Effector memory CD8-positive, alpha-beta T cell (primary cell): ENCODE data around the gene RBMS1.
"Not testable (repeated sequence)": the region's sequence is repeated elsewhere in the genome, so short reads cannot be mapped to it uniquely, and the experiment has no call there.

Experiments used
- ATAC-seq: fragments of 150-1000 bp; cut with Tn5 transposase; replicated peaks from 2 replicates; pipeline ENCODE4 v1.10.0; 2021; ENCODE audit warnings: mild to moderate bottlenecking, moderate library complexity
- DNase-seq, 3 experiments: peaks; one replicate each; pipeline ENCODE4 v3.0.0; 2021
- H3K27ac Mint-ChIP-seq, 2 donors: one replicate each; pipeline ENCODE4 v1.8.0; 2022; ENCODE audit warnings: mild to moderate bottlenecking in 2 of 2, mixed read lengths in 2 of 2, moderate library complexity in 2 of 2
- H3K27me3 Mint-ChIP-seq, 2 donors: one replicate each; pipeline ENCODE4 v1.8.0; 2022; ENCODE audit warnings: mixed read lengths in 2 of 2
- H3K36me3 Mint-ChIP-seq: one replicate; pipeline ENCODE4 v1.8.0; 2022; ENCODE audit warnings: mild to moderate bottlenecking, moderate library complexity, mixed read lengths; ENCODE audit not compliant: insufficient read depth
- H3K4me1 Mint-ChIP-seq, 2 donors: one replicate each; pipeline ENCODE4 v1.8.0; 2022; ENCODE audit warnings: low read depth in 2 of 2, mixed read lengths in 2 of 2
- H3K4me3 Mint-ChIP-seq, 2 donors: one replicate each; pipeline ENCODE4 v1.8.0; 2022; ENCODE audit warnings: mild to moderate bottlenecking in 2 of 2, mixed read lengths in 2 of 2, moderate library complexity in 2 of 2
- H3K9me3 Mint-ChIP-seq, 2 donors: one replicate each; pipeline ENCODE4 v1.8.0; 2022; ENCODE audit warnings: mixed read lengths in 2 of 2

The RBMS1 gene

DNA sequence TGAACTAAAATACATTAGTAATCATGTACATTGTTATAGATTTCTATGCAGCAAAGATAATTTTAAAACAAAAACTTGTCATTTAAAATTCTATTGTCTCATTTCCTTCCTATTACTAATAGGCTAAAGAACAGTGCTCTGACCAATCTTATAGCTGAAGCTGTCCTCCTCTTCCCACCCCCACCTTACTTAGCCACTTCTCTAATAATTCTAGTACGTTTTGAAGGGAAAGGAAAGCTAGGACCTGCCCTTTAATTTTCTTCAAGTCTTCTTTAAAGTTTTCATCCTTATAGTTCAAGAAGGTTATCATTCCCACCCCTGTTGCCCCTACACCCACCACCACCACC lies 121.6 kb downstream of the RBMS1 start:
- H3K27ac Mint-ChIP-seq = peak overlapping the region; percentile 13 to 76
- no peaks in the 10 kb centered on the region for H3K27me3 Mint-ChIP-seq
- H3K36me3 Mint-ChIP-seq = peaks cover 5% of the 10 kb centered on the region
- H3K4me1 Mint-ChIP-seq = peaks cover 69 to 78% of the 10 kb centered on the region in 2 donors
- peak overlapping the region; percentile 10 to 59 for H3K4me3 Mint-ChIP-seq
- no peak for DNase-seq
- ATAC-seq = no peak
- no peaks in the 10 kb centered on the region for H3K9me3 Mint-ChIP-seq

DNA sequence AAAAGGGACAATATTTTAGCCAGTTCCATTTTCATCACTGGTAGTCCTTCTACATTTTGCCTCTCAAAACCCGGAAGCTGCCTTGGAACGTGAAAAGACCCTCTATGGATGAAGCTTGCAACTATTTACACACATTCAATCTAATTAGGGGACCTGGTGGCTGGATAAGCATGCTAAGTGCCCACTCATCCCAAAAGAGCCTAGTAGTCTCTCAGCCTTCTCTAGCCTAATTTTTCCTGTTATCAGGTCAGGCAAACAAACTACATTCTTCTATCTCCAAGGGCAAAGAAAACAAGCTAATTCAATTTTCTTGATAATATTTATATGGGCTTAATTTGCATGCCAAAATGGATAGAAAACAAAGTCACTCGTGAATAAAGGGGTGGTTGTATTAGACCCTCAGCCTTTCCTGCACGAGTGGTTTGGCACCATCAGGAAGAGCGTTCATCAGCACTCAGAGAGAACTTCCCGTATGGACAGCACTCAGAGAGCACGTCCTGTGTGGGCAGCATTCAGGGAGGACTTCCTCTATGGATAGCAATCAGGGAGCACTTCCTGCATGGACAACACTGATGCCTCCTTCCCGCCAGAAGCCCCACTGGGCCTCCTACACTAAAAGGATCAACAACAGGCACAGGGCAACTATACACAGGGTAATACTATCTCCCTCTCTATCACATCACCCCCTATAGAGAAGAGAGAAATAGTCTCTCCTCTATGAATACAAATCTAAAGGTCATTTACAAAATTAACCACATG lies 122.2 kb downstream of the RBMS1 start:
- Mint-ChIP-seq H3K27me3 (no peaks in the 10 kb centered on the region), H3K4me1 (peaks cover 66 to 75% of the 10 kb centered on the region in 2 donors), H3K9me3 (no peaks in the 10 kb centered on the region), H3K36me3 (peaks cover 10% of the 10 kb centered on the region), H3K27ac (peak overlapping the region in 1 of 2 donors; percentile 76), H3K4me3 (peak overlapping the region; percentile 10 to 59)
- ATAC-seq (no peak), DNase-seq (no peak)

DNA sequence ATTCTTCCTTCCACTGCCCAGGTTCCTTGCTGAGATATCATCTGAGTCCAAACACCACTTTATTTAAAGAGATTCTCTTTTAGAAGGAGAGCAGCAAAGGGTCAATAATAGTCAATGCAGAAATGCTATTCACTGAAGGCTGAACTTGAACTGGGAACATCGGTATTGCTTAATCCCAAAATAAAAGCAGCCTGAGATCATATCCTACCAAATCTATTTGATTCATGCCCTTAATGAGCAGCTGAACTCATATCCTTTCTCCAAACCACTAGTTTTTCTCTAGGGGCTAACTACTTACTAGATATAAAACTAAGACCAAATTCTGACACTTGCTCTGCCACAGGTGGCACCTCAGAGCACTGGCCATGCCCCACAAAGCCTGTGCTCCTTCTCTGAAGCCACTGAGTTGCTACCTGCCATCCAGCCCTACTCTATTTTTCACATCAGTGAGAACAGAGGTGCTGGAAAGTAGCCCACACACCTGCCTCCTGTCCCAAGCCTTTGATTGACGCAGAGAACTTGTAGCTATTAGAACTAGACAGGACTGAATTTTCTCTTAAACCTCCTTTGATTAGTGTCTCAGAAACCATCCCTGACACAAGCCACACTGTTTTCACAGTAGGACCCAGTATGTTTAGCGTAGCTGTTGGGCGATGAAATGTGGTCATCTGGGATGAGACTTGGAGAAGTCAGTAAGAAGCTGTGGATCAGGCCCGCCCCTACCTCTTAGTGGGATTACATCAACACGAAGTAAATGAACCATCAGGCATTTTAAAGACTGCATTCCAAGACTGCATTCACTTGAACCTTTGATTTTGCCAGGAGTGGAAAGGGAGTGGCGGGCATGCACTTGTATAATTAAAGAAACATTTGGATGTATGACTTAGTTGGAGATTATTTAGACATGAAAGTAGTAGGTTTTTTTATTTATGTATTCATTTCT lies 124.3 kb downstream of the RBMS1 start:
- Mint-ChIP-seq H3K36me3 (peaks cover 30% of the 10 kb centered on the region), H3K27me3 (no peaks in the 10 kb centered on the region), H3K4me3 (peak overlapping the region; percentile 52 to 65), H3K4me1 (peaks cover 68 to 77% of the 10 kb centered on the region in 2 donors), H3K9me3 (no peaks in the 10 kb centered on the region), H3K27ac (peak overlapping the region; percentile 63 to 66)
- ATAC-seq (peak; percentile 28), DNase-seq (no peak)

- DNase-seq (no peak), ATAC-seq (peak; percentile 69)
- peaks cover 63 to 75% of the 10 kb centered on the region in 2 donors for H3K4me1 Mint-ChIP-seq
Measured at GRCh38 chr2:160367887-160368286, 125.7 kb downstream of the RBMS1 start.

DNA sequence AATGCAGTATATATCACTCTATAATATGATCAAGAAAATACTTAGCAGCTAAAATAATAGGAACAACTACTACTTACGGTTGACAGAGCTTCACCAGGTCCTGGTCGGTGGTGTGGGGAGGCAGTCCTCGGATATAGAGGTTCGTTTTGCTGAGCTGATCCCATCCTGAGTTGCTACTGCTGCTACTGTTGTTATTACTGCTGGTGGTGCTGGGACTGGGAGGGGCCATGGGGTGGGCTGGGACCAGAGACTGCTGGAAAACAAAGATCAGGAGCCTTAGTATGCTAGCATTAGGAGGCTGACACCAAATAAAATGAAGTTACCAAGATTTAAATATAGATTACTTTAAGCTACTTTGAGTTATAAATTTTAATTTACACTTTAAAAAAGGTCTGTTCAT lies 126.5 kb downstream of the RBMS1 start:
- not testable (repeated sequence) for H3K4me3 Mint-ChIP-seq, H3K27ac Mint-ChIP-seq, H3K9me3 Mint-ChIP-seq, ATAC-seq, DNase-seq, H3K27me3 Mint-ChIP-seq
- Mint-ChIP-seq H3K4me1 (peaks cover 59 to 72% of the 10 kb centered on the region in 2 donors), H3K36me3 (peaks cover 37% of the 10 kb centered on the region)

More at GRCh38 chr2:160367887-160368286, 125.7 kb downstream of the RBMS1 start:
- H3K9me3 Mint-ChIP-seq = no peaks in the 10 kb centered on the region
- H3K4me3 Mint-ChIP-seq = peak overlapping the region; percentile 52 to 65
- no peaks in the 10 kb centered on the region for H3K27me3 Mint-ChIP-seq
- H3K27ac Mint-ChIP-seq = peak overlapping the region in 1 of 2 donors; percentile 17
- peaks cover 37% of the 10 kb centered on the region for H3K36me3 Mint-ChIP-seq

DNA sequence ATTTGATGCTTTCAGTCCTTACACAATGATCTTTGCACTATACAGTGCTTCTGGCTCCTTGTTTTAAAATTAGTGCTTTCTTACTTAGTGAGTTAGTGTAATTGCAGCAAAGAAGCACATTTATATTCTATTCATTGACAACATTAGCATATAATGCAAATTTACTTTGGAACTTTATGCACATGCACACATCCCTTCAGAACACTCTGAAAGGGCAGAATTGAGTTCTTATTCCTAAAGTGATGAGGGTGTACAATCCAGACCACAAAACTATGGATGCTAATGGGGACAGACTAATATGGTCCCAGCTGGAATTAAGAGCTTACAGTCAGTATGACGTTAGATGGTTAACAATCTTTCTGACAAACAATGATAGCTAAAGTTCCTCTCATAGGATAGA lies 127.1 kb downstream of the RBMS1 start:
- H3K36me3 Mint-ChIP-seq = peaks cover 37% of the 10 kb centered on the region
- H3K4me1 Mint-ChIP-seq = peaks cover 55 to 69% of the 10 kb centered on the region in 2 donors
- no peak for ATAC-seq
- H3K4me3 Mint-ChIP-seq = no peak overlapping the region
- H3K27ac Mint-ChIP-seq = no peak overlapping the region
- no peaks in the 10 kb centered on the region for H3K27me3 Mint-ChIP-seq
- no peaks in the 10 kb centered on the region for H3K9me3 Mint-ChIP-seq
- no peak for DNase-seq

- no peaks in the 10 kb centered on the region for H3K9me3 Mint-ChIP-seq
- peak overlapping the region in 1 of 2 donors; percentile 79 for H3K27ac Mint-ChIP-seq
- DNase-seq (no peak), ATAC-seq (no peak)
- no peaks in the 10 kb centered on the region for H3K27me3 Mint-ChIP-seq
- peaks cover 55 to 69% of the 10 kb centered on the region in 2 donors for H3K4me1 Mint-ChIP-seq
- H3K36me3 Mint-ChIP-seq = peaks cover 37% of the 10 kb centered on the region
- H3K4me3 Mint-ChIP-seq = no peak overlapping the region
Measured at GRCh38 chr2:160365716-160366367, 127.8 kb downstream of the RBMS1 start.

- peak overlapping the region; percentile 20 to 80 for H3K27ac Mint-ChIP-seq
- H3K27me3 Mint-ChIP-seq = no peaks in the 10 kb centered on the region
- H3K36me3 Mint-ChIP-seq = peaks cover 40% of the 10 kb centered on the region
- no peaks in the 10 kb centered on the region for H3K9me3 Mint-ChIP-seq
- DNase-seq (no peak), ATAC-seq (no peak)
- no peak overlapping the region for H3K4me3 Mint-ChIP-seq
- peaks cover 51 to 71% of the 10 kb centered on the region in 2 donors for H3K4me1 Mint-ChIP-seq
Measured at GRCh38 chr2:160364364-160364763, 129.2 kb downstream of the RBMS1 start.

- H3K4me3 Mint-ChIP-seq = no peak overlapping the region
- H3K27ac Mint-ChIP-seq = peak overlapping the region; percentile 81 to 95
- ATAC-seq (no peak), DNase-seq (no peak)
- peaks cover 47 to 69% of the 10 kb centered on the region in 2 donors for H3K4me1 Mint-ChIP-seq
- H3K9me3 Mint-ChIP-seq = no peaks in the 10 kb centered on the region
- H3K36me3 Mint-ChIP-seq = peaks cover 40% of the 10 kb centered on the region
- no peaks in the 10 kb centered on the region for H3K27me3 Mint-ChIP-seq
Measured at GRCh38 chr2:160363961-160364360, 129.6 kb downstream of the RBMS1 start.

GRCh38 chr2:160363055-160363454 lies 130.6 kb downstream of the RBMS1 start:
- peaks cover 40% of the 10 kb centered on the region for H3K36me3 Mint-ChIP-seq
- H3K9me3 Mint-ChIP-seq = no peaks in the 10 kb centered on the region
- peak overlapping the region in 1 of 2 donors; percentile 4 for H3K4me3 Mint-ChIP-seq
- DNase-seq (no peak), ATAC-seq (no peak)
- H3K4me1 Mint-ChIP-seq = peaks cover 41 to 68% of the 10 kb centered on the region in 2 donors
- H3K27ac Mint-ChIP-seq = peak overlapping the region; percentile 81 to 95
- H3K27me3 Mint-ChIP-seq = no peaks in the 10 kb centered on the region

- ATAC-seq (no peak), DNase-seq (no peak)
- peak overlapping the region; percentile 23 to 95 for H3K27ac Mint-ChIP-seq
- no peaks in the 10 kb centered on the region for H3K9me3 Mint-ChIP-seq
- no peaks in the 10 kb centered on the region for H3K27me3 Mint-ChIP-seq
- H3K4me1 Mint-ChIP-seq = peaks cover 41 to 68% of the 10 kb centered on the region in 2 donors
- peaks cover 40% of the 10 kb centered on the region for H3K36me3 Mint-ChIP-seq
- no peak overlapping the region for H3K4me3 Mint-ChIP-seq
Measured at GRCh38 chr2:160362541-160362940, 131.1 kb downstream of the RBMS1 start.

- ATAC-seq (no peak), DNase-seq (no peak)
- Mint-ChIP-seq H3K9me3 (no peaks in the 10 kb centered on the region), H3K4me3 (no peak overlapping the region), H3K27ac (peak overlapping the region in 1 of 2 donors; percentile 23), H3K36me3 (peaks cover 39% of the 10 kb centered on the region), H3K27me3 (no peaks in the 10 kb centered on the region), H3K4me1 (peaks cover 41 to 72% of the 10 kb centered on the region in 2 donors)
Measured at GRCh38 chr2:160362018-160362417, 131.6 kb downstream of the RBMS1 start.

- Mint-ChIP-seq H3K4me1 (peaks cover 50 to 84% of the 10 kb centered on the region in 2 donors), H3K27ac (peak overlapping the region; percentile 41 to 68), H3K27me3 (no peaks in the 10 kb centered on the region), H3K9me3 (no peaks in the 10 kb centered on the region), H3K36me3 (peaks cover 26% of the 10 kb centered on the region), H3K4me3 (no peak overlapping the region)
- ATAC-seq (no peak), DNase-seq (no peak)
Measured at GRCh38 chr2:160360089-160360757, 133.4 kb downstream of the RBMS1 start.
